ENCODE data around the gene CLEC4A.
A peak's percentile ranks its signal among the peaks of the same experiment; 100 is the strongest.
"Not testable (repeated sequence)": the region's sequence is repeated elsewhere in the genome, so short reads cannot be mapped to it uniquely, and the experiment has no call there.

The CLEC4A gene

DNA sequence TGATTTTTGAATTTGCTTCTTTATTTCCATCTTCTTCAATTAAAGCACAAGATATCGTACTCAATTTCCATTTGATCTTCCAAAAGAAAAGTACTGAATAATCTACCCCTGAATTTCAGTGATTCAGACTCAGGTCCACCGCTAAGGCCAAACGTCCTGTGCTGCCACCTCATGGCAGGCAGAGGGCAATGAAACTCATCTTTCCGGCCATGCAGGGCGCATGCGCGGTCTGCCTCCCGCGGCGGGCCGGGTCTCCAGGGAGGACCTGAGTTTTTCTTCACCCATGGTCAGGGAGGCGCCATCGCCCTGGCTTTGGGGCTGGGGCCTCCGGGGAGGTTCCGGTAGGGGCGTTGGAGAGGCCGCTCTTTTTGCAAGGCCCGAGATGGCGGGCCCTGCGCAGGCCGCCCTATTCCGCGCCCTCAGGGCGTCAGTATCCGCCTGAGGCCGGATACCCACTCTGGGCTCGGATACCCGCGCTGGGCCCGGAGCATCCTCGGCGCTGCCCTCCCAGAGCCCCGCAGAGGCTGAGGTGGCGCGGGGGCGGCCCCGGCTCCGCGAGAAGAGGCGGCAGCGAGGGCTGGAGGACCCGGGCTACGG lies 56.7 kb downstream of the CLEC4A start:
- not testable (repeated sequence) for H3F3A ChIP-seq (ENCODE audit: low read depth); H3K4me1 ChIP-seq (ENCODE audit: insufficient read depth, low read length, poor library complexity, severe bottlenecking); H3K9me3 ChIP-seq (ENCODE audit: insufficient read depth, low read depth, low read length); H3K79me2 ChIP-seq (ENCODE audit: insufficient read depth, low read length); H3K9me2 ChIP-seq (replicated peaks; ENCODE audit: low read depth, low read length); H3K36me3 ChIP-seq (ENCODE audit: insufficient read depth, low read length); H4K20me1 ChIP-seq (ENCODE audit: insufficient read depth, low read length, poor library complexity, severe bottlenecking); H3K27me3 ChIP-seq (ENCODE audit: insufficient read depth, low read length, poor library complexity, severe bottlenecking)
- peak overlapping the region; percentile 83 for H2AFZ ChIP-seq (ENCODE audit: low read length)
- TF ChIP-seq CTCF (conservative IDR thresholded peaks at IDR 0.05; ENCODE audit: low read length): peak; percentile 60
- H3K4me2 ChIP-seq (ENCODE audit: low read depth, low read length, poor library complexity, severe bottlenecking): peak overlapping the region; percentile 65
- peak overlapping the region; percentile 76 for H3K4me3 ChIP-seq (ENCODE audit: low read length, poor library complexity, severe bottlenecking)
- peak overlapping the region; percentile 70 for H3K9ac ChIP-seq (ENCODE audit: low read depth, low read length, poor library complexity, severe bottlenecking)

GRCh38 chr12:8181271-8181670 lies 57.9 kb downstream of the CLEC4A start:
- not testable (repeated sequence) for H3K9me2 ChIP-seq (replicated peaks; ENCODE audit: low read depth, low read length); H2AFZ ChIP-seq (ENCODE audit: low read length)
- peak overlapping the region; percentile 65 for H3K4me2 ChIP-seq (ENCODE audit: low read depth, low read length, poor library complexity, severe bottlenecking)

DNA sequence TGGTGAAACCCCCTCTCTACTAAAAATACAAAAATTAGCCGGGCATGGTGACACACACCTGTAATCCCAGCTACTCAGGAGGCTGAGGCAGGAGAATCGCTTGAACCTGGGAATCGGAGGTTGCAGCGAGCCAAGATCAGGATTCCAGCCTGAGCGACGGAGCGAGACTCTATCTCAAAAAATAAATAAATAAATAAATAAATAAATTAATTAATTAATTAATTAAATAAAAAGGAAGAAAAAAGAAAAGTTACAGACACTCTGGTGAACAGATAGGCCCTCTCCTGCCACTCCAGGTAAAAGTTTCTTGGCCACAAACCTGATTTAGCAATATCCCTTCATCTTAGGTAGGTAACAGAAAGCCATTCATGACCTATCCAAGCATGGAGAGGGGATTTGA lies 59.5 kb downstream of the CLEC4A start:
- not testable (repeated sequence) for H3K9ac ChIP-seq (ENCODE audit: low read depth, low read length, poor library complexity, severe bottlenecking); H3K4me2 ChIP-seq (ENCODE audit: low read depth, low read length, poor library complexity, severe bottlenecking); H3F3A ChIP-seq (ENCODE audit: low read depth); H3K27me3 ChIP-seq (ENCODE audit: insufficient read depth, low read length, poor library complexity, severe bottlenecking); H4K20me1 ChIP-seq (ENCODE audit: insufficient read depth, low read length, poor library complexity, severe bottlenecking); H2AFZ ChIP-seq (ENCODE audit: low read length); H3K36me3 ChIP-seq (ENCODE audit: insufficient read depth, low read length); H3K4me3 ChIP-seq (ENCODE audit: low read length, poor library complexity, severe bottlenecking); H3K79me2 ChIP-seq (ENCODE audit: insufficient read depth, low read length); H3K9me3 ChIP-seq (ENCODE audit: insufficient read depth, low read depth, low read length); H3K4me1 ChIP-seq (ENCODE audit: insufficient read depth, low read length, poor library complexity, severe bottlenecking); H3K9me2 ChIP-seq (replicated peaks; ENCODE audit: low read depth, low read length)

More at GRCh38 chr12:8181271-8181670, 57.9 kb downstream of the CLEC4A start:
- not testable (repeated sequence) for H3K4me1 ChIP-seq (ENCODE audit: insufficient read depth, low read length, poor library complexity, severe bottlenecking); H4K20me1 ChIP-seq (ENCODE audit: insufficient read depth, low read length, poor library complexity, severe bottlenecking); H3K79me2 ChIP-seq (ENCODE audit: insufficient read depth, low read length); H3K9ac ChIP-seq (ENCODE audit: low read depth, low read length, poor library complexity, severe bottlenecking); H3K27me3 ChIP-seq (ENCODE audit: insufficient read depth, low read length, poor library complexity, severe bottlenecking); H3F3A ChIP-seq (ENCODE audit: low read depth); H3K36me3 ChIP-seq (ENCODE audit: insufficient read depth, low read length); H3K9me3 ChIP-seq (ENCODE audit: insufficient read depth, low read depth, low read length)
- peak overlapping the region; percentile 76 for H3K4me3 ChIP-seq (ENCODE audit: low read length, poor library complexity, severe bottlenecking)

DNA sequence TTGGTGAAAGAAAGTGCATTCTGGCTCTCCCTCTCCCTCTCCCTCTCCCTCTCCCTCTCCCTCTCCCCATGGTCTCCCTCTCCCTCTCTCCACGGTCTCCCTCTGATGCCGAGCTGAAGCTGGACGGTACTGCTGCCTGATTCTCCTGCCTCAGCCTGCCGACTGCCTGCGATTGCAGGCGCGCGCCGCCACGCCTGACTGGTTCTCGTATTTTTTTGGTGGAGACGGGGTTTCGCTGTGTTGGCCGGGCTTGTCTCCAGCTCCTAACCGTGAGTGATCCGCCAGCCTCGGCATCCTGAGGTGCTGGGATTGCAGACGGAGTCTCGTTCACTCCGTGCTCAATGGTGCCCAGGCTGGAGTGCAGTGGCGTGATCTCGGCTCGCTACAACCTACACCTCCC lies 59.9 kb downstream of the CLEC4A start:
- not testable (repeated sequence) for H2AFZ ChIP-seq (ENCODE audit: low read length); H3K9ac ChIP-seq (ENCODE audit: low read depth, low read length, poor library complexity, severe bottlenecking); H3K4me2 ChIP-seq (ENCODE audit: low read depth, low read length, poor library complexity, severe bottlenecking); H3K4me3 ChIP-seq (ENCODE audit: low read length, poor library complexity, severe bottlenecking); H3K27me3 ChIP-seq (ENCODE audit: insufficient read depth, low read length, poor library complexity, severe bottlenecking); H3K4me1 ChIP-seq (ENCODE audit: insufficient read depth, low read length, poor library complexity, severe bottlenecking); H3F3A ChIP-seq (ENCODE audit: low read depth); H3K9me2 ChIP-seq (replicated peaks; ENCODE audit: low read depth, low read length); H3K79me2 ChIP-seq (ENCODE audit: insufficient read depth, low read length); H3K36me3 ChIP-seq (ENCODE audit: insufficient read depth, low read length); H3K9me3 ChIP-seq (ENCODE audit: insufficient read depth, low read depth, low read length); H4K20me1 ChIP-seq (ENCODE audit: insufficient read depth, low read length, poor library complexity, severe bottlenecking)

DNA sequence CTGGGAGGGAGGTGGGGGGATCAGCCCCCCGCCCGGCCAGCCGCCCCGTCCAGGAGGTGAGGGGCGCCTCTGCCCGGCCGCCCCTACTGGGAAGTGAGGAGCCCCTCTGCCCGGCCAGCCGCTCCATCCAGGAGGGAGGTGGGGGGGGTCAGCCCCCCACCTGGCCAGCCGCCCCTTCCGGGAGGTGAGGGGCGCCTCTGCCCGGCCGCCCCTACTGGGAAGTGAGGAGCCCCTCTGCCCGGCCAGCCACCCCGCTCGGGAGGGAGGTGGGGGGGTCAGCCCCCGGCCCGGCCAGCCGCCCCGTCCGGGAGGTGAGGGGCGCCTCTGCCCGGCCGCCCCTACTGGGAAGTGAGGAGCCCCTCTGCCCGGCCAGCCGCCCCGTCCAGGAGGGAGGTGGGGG lies 60.8 kb downstream of the CLEC4A start:
- H3K9me3 ChIP-seq (ENCODE audit: insufficient read depth, low read depth, low read length); H3K27me3 ChIP-seq (ENCODE audit: insufficient read depth, low read length, poor library complexity, severe bottlenecking); H3K36me3 ChIP-seq (ENCODE audit: insufficient read depth, low read length); H3K9ac ChIP-seq (ENCODE audit: low read depth, low read length, poor library complexity, severe bottlenecking); H2AFZ ChIP-seq (ENCODE audit: low read length); H3K4me1 ChIP-seq (ENCODE audit: insufficient read depth, low read length, poor library complexity, severe bottlenecking); H3K9me2 ChIP-seq (replicated peaks; ENCODE audit: low read depth, low read length); H3K79me2 ChIP-seq (ENCODE audit: insufficient read depth, low read length); H3K4me2 ChIP-seq (ENCODE audit: low read depth, low read length, poor library complexity, severe bottlenecking); H3F3A ChIP-seq (ENCODE audit: low read depth); H4K20me1 ChIP-seq (ENCODE audit: insufficient read depth, low read length, poor library complexity, severe bottlenecking); H3K4me3 ChIP-seq (ENCODE audit: low read length, poor library complexity, severe bottlenecking): not testable (repeated sequence)
